Keratinocyte (primary cell): ENCODE measurements around the gene DUSP22.

Experiments used
- EZH2 ChIP-seq: IDR thresholded peaks from one replicate; pipeline ENCODE4 v1.6.1; 2012; ENCODE audit warnings: inconsistent platforms, mild to moderate bottlenecking, low read length, moderate library complexity
- TF ChIP-seq, protein P1 (sequence below), 3 experiments: IDR thresholded peaks in 1 of 3; conservative IDR thresholded peaks in 1 of 3; optimal IDR thresholded peaks in 1 of 3; 2 replicates in 2 of 3; 3 replicates in 1 of 3; pipeline versions ENCODE3 to v1.5.1; 2011; ENCODE audit warnings: low read length in 3 of 3, mild to moderate bottlenecking in 3 of 3, moderate library complexity in 2 of 3, control low read depth in 1 of 3, inconsistent platforms in 1 of 3; ENCODE audit not compliant: insufficient read depth in 2 of 3; ENCODE audit errors: extremely low read depth in 1 of 3

DNA sequence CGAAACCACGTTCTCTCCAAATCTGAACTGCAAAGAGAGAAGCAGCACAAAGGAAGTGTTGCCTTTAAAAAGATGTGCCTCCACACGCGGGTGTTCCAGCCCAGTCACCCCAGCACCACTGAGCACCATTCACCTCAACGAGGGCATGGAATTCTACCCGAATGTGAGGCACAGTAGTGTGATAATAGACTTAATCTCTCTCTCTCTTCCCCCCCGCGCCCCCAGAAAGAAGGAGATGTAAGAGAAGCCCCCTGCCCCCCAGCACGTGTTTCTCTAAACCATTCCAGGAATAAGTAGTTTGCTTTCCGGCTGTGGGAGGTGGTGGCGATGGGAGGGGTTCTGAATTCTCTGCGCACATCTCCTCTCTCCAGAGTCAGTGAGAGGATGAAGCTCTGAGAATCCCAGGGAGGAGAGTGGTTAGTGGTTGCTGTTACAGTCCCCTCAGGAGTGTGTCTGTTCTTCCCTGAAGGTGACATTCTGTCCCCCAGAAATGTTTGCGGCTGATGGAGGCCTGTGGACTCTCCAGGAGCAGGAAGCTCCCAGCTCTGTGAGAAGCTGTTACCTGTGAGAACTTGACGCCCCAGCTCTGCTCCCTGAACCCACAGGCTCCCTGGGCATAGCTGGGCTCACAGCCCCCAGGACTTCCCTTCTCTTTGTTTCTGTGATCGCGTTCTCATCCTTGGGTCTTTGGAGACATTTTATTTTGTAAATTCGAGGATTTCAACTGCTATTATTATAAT, 75.8 kb downstream of the DUSP22 start:
- TF ChIP-seq, protein P1, sequence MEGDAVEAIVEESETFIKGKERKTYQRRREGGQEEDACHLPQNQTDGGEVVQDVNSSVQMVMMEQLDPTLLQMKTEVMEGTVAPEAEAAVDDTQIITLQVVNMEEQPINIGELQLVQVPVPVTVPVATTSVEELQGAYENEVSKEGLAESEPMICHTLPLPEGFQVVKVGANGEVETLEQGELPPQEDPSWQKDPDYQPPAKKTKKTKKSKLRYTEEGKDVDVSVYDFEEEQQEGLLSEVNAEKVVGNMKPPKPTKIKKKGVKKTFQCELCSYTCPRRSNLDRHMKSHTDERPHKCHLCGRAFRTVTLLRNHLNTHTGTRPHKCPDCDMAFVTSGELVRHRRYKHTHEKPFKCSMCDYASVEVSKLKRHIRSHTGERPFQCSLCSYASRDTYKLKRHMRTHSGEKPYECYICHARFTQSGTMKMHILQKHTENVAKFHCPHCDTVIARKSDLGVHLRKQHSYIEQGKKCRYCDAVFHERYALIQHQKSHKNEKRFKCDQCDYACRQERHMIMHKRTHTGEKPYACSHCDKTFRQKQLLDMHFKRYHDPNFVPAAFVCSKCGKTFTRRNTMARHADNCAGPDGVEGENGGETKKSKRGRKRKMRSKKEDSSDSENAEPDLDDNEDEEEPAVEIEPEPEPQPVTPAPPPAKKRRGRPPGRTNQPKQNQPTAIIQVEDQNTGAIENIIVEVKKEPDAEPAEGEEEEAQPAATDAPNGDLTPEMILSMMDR (optimal IDR thresholded peaks at IDR 0.05 in 1 of 3, IDR thresholded peaks at IDR 0.05 in 1 of 3, conservative IDR thresholded peaks at IDR 0.05 in 1 of 3; ENCODE audit: extremely low read depth in 1 of 3, insufficient read depth in 2 of 3, low read length in 3 of 3) = no peak
- no peak for TF ChIP-seq EZH2
